ENCODE data around the gene CEP83. TPM values are rescaled to one million over a fixed set of nuclear protein-coding genes. Genes with fewer than 3 reads are reported as not detected.
A peak's percentile ranks its signal among the peaks of the same experiment; 100 is the strongest.
"Not testable (repeated sequence)": the region's sequence is repeated elsewhere in the genome, so short reads cannot be mapped to it uniquely, and the experiment has no call there.

CEP83 gene
- polyA plus RNA-seq, 6 donors from 2014 or later: 4.0 to 7.7 (median 6.5) TPM

- H3K4me3 Mint-ChIP-seq; H3K27ac Mint-ChIP-seq; H3K27me3 Mint-ChIP-seq; DNase-seq; ATAC-seq (ENCODE audit: low read depth in 2 of 2): not testable (repeated sequence)
- peaks cover 2 to 28% (median 15%) of the 10 kb centered on the region in 7 donors for H3K9me3 Mint-ChIP-seq
- H3K36me3 Mint-ChIP-seq: peaks cover 10 to 38% of the 10 kb centered on the region in 2 donors
- peaks cover 0 to 12% (median 0%) of the 10 kb centered on the region in 3 donors for H3K4me1 Mint-ChIP-seq
Observed at GRCh38 chr12:94389482-94390129, 70.1 kb downstream of the CEP83 start.

- H3K4me3 Mint-ChIP-seq: no peak overlapping the region
- peaks cover 18 to 38% of the 10 kb centered on the region in 2 donors for H3K36me3 Mint-ChIP-seq
- peaks cover 0 to 10% (median 0%) of the 10 kb centered on the region in 3 donors for H3K4me1 Mint-ChIP-seq
- DNase-seq (no peak), ATAC-seq (ENCODE audit: low read depth in 2 of 2) (no peak)
- H3K27ac Mint-ChIP-seq: no peak overlapping the region
- H3K27me3 Mint-ChIP-seq: no peaks in the 10 kb centered on the region
- H3K9me3 Mint-ChIP-seq: peaks cover 6 to 35% (median 24%) of the 10 kb centered on the region in 7 donors
Observed at GRCh38 chr12:94386422-94386821, 73.2 kb downstream of the CEP83 start.

- no peak overlapping the region for H3K27ac Mint-ChIP-seq
- H3K4me1 Mint-ChIP-seq: no peaks in the 10 kb centered on the region
- ATAC-seq (ENCODE audit: low read depth in 2 of 2) (no peak), DNase-seq (no peak)
- no peak overlapping the region for H3K4me3 Mint-ChIP-seq
- peaks cover 23 to 30% of the 10 kb centered on the region in 2 donors for H3K36me3 Mint-ChIP-seq
- peaks cover 6 to 30% (median 21%) of the 10 kb centered on the region in 7 donors for H3K9me3 Mint-ChIP-seq
- no peaks in the 10 kb centered on the region for H3K27me3 Mint-ChIP-seq
Observed at GRCh38 chr12:94384030-94384429, 75.6 kb downstream of the CEP83 start.

- H3K36me3 Mint-ChIP-seq: peaks cover 22 to 28% of the 10 kb centered on the region in 2 donors
- H3K27ac Mint-ChIP-seq: no peak overlapping the region
- no peak overlapping the region for H3K4me3 Mint-ChIP-seq
- H3K9me3 Mint-ChIP-seq: peaks cover 6 to 19% (median 18%) of the 10 kb centered on the region in 7 donors
- DNase-seq: no peak
- no peak for ATAC-seq (ENCODE audit: low read depth in 2 of 2)
- H3K27me3 Mint-ChIP-seq: no peaks in the 10 kb centered on the region
- no peaks in the 10 kb centered on the region for H3K4me1 Mint-ChIP-seq
Observed at GRCh38 chr12:94380507-94380906, 79.2 kb downstream of the CEP83 start.

- ATAC-seq (ENCODE audit: low read depth in 2 of 2): no peak
- peaks cover 18 to 27% of the 10 kb centered on the region in 2 donors for H3K36me3 Mint-ChIP-seq
- no peaks in the 10 kb centered on the region for H3K4me1 Mint-ChIP-seq
- no peak for DNase-seq
- H3K4me3 Mint-ChIP-seq: no peak overlapping the region
- peaks cover 3 to 13% (median 9%) of the 10 kb centered on the region in 7 donors for H3K9me3 Mint-ChIP-seq
- no peaks in the 10 kb centered on the region for H3K27me3 Mint-ChIP-seq
- peak overlapping the region in 2 of 6 donors; percentile 60 to 63 for H3K27ac Mint-ChIP-seq
Observed at GRCh38 chr12:94379479-94380113, 80.1 kb downstream of the CEP83 start.

- no peak for DNase-seq
- H3K27ac Mint-ChIP-seq: no peak overlapping the region
- peaks cover 11 to 16% of the 10 kb centered on the region in 2 donors for H3K36me3 Mint-ChIP-seq
- ATAC-seq (ENCODE audit: low read depth in 2 of 2): no peak
- peaks cover 0 to under 1% (median 0%) of the 10 kb centered on the region in 7 donors for H3K9me3 Mint-ChIP-seq
- no peaks in the 10 kb centered on the region for H3K27me3 Mint-ChIP-seq
- no peak overlapping the region for H3K4me3 Mint-ChIP-seq
- H3K4me1 Mint-ChIP-seq: peaks cover 0 to 6% (median 0%) of the 10 kb centered on the region in 3 donors
Observed at GRCh38 chr12:94377599-94377998, 82.1 kb downstream of the CEP83 start.

GRCh38 chr12:94374124-94374523 lies 85.5 kb downstream of the CEP83 start:
- no peaks in the 10 kb centered on the region for H3K9me3 Mint-ChIP-seq
- H3K27me3 Mint-ChIP-seq: no peaks in the 10 kb centered on the region
- DNase-seq (no peak), ATAC-seq (ENCODE audit: low read depth in 2 of 2) (no peak)
- H3K36me3 Mint-ChIP-seq: peaks cover 5 to 16% of the 10 kb centered on the region in 2 donors
- H3K4me1 Mint-ChIP-seq: peaks cover 0 to 9% (median 0%) of the 10 kb centered on the region in 3 donors
- no peak overlapping the region for H3K27ac Mint-ChIP-seq
- no peak overlapping the region for H3K4me3 Mint-ChIP-seq

GRCh38 chr12:94372461-94372860 lies 87.2 kb downstream of the CEP83 start:
- DNase-seq: no peak
- Mint-ChIP-seq H3K36me3 (peaks cover 5 to 11% of the 10 kb centered on the region in 2 donors), H3K27ac (peak overlapping the region in 4 of 6 donors; percentile 7 to 64 (median 50)), H3K4me1 (peaks cover 0 to 9% (median 0%) of the 10 kb centered on the region in 3 donors), H3K27me3 (no peaks in the 10 kb centered on the region), H3K4me3 (no peak overlapping the region), H3K9me3 (no peaks in the 10 kb centered on the region)
- peak in 1 of 2 donors; percentile 40 for ATAC-seq (ENCODE audit: low read depth in 2 of 2)

GRCh38 chr12:94362653-94363052 lies 97.0 kb downstream of the CEP83 start:
- Mint-ChIP-seq H3K27me3 (no peaks in the 10 kb centered on the region), H3K4me1 (no peaks in the 10 kb centered on the region), H3K4me3 (no peak overlapping the region), H3K27ac (peak overlapping the region in 1 of 6 donors; percentile 89), H3K36me3 (peaks cover 37 to 47% of the 10 kb centered on the region in 2 donors), H3K9me3 (peaks cover 8 to 44% (median 19%) of the 10 kb centered on the region in 7 donors)
- DNase-seq: no peak
- ATAC-seq (ENCODE audit: low read depth in 2 of 2): no peak

- DNase-seq (no peak), ATAC-seq (ENCODE audit: low read depth in 2 of 2) (no peak)
- Mint-ChIP-seq H3K9me3 (peaks cover 5 to 55% (median 30%) of the 10 kb centered on the region in 7 donors), H3K27me3 (no peaks in the 10 kb centered on the region), H3K27ac (no peak overlapping the region), H3K36me3 (peaks cover 41 to 50% of the 10 kb centered on the region in 2 donors), H3K4me3 (no peak overlapping the region), H3K4me1 (no peaks in the 10 kb centered on the region)
Observed at GRCh38 chr12:94359761-94360160, 99.9 kb downstream of the CEP83 start.

- Mint-ChIP-seq H3K36me3 (peaks cover 55 to 58% of the 10 kb centered on the region in 2 donors), H3K9me3 (peaks cover 9 to 76% (median 67%) of the 10 kb centered on the region in 7 donors), H3K27ac (no peak overlapping the region), H3K4me1 (no peaks in the 10 kb centered on the region), H3K27me3 (no peaks in the 10 kb centered on the region), H3K4me3 (no peak overlapping the region)
- ATAC-seq (ENCODE audit: low read depth in 2 of 2) (no peak), DNase-seq (no peak)
Observed at GRCh38 chr12:94353130-94353529, 106.5 kb downstream of the CEP83 start.

- Mint-ChIP-seq H3K36me3 (peaks cover 4 to 18% of the 10 kb centered on the region in 2 donors), H3K27ac (peak overlapping the region in 1 of 6 donors; percentile 67), H3K4me1 (peaks cover 3 to 11% (median 11%) of the 10 kb centered on the region in 3 donors), H3K9me3 (peaks cover 0 to 4% (median 0%) of the 10 kb centered on the region in 7 donors), H3K4me3 (no peak overlapping the region), H3K27me3 (no peaks in the 10 kb centered on the region)
- DNase-seq: no peak
- no peak for ATAC-seq (ENCODE audit: low read depth in 2 of 2)
Observed at GRCh38 chr12:94340573-94340972, 119.1 kb downstream of the CEP83 start.

GRCh38 chr12:94338006-94338794 lies 121.5 kb downstream of the CEP83 start:
- DNase-seq: no peak
- no peaks in the 10 kb centered on the region for H3K27me3 Mint-ChIP-seq
- H3K4me1 Mint-ChIP-seq: peaks cover 7 to 23% (median 15%) of the 10 kb centered on the region in 3 donors
- no peak for ATAC-seq (ENCODE audit: low read depth in 2 of 2)
- H3K9me3 Mint-ChIP-seq: peaks cover 0 to 2% (median 0%) of the 10 kb centered on the region in 7 donors
- H3K4me3 Mint-ChIP-seq: no peak overlapping the region
- H3K27ac Mint-ChIP-seq: peak overlapping the region in 2 of 6 donors; percentile 49 to 72
- H3K36me3 Mint-ChIP-seq: peaks cover 0 to 8% of the 10 kb centered on the region in 2 donors
